Hematopoietic multipotent progenitor cell treated with erythropoietin and hydrocortisone succinate and interleukin-3 and kit ligand, for 4 days (in vitro differentiated cells): ENCODE data around the gene MLXIP.

ENCODE experiments used
- DNase-seq: peaks from one replicate; pipeline ENCODE4 v3.0.0-alpha.2; 2015

Gene MLXIP

GRCh38 chr12:122190842-122191668, 112.5 kb downstream of the MLXIP start:
- peak; percentile 87 for DNase-seq

GRCh38 chr12:122192441-122192840, 113.9 kb downstream of the MLXIP start:
- no peak for DNase-seq

GRCh38 chr12:122194804-122195203, 116.2 kb downstream of the MLXIP start:
- DNase-seq = no peak

GRCh38 chr12:122195405-122195804, 116.8 kb downstream of the MLXIP start:
- no peak for DNase-seq
